Measurements from ENCODE around the gene SOSTDC1. TPM values are rescaled to one million over a fixed set of nuclear protein-coding genes. Genes with fewer than 3 reads are reported as not detected.
"Not testable (repeated sequence)": the region's sequence is repeated elsewhere in the genome, so short reads cannot be mapped to it uniquely, and the experiment has no call there.

SOSTDC1 gene
- total RNA-seq, 1 experiment from 2014 or later: 0.20 TPM

DNA sequence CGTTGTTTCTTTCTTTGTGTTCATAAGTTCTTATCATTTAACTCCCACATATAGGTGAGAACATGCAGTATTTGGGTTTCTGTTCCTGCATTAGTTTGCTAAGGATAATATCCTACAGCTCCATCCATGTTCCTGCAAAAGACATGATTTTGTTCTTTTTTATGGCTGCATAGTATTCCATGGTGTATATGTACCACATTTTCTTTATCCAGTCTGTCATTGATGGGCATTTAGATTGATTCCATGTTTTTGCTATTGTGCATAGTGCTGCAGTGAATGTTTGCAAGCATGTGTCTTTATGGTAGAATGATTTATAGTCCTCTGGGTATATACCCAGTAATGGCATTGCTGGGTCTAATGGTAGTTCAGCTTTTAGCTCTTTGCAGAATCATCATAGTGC lies 9.2 kb downstream of the SOSTDC1 start:
- H3K9ac ChIP-seq (ENCODE audit: low read length); intact Hi-C loops (cut with micrococcal nuclease); H3K36me3 ChIP-seq (ENCODE audit: control insufficient read depth in 1 of 2, insufficient read depth in 2 of 2, low read length in 2 of 2); H3K27me3 ChIP-seq (ENCODE audit: insufficient read depth, low read length); ATAC-seq; BruUV-seq (replicated peaks); H3K27ac ChIP-seq (ENCODE audit: low read depth, low read length); CTCF ChIA-PET; H2AFZ ChIP-seq (ENCODE audit: low read depth, low read length, poor library complexity, severe bottlenecking); H3K4me2 ChIP-seq (ENCODE audit: low read length); RAD21 ChIA-PET (ENCODE audit: low non-redundant PET in 1 of 2, low total read pairs in 2 of 2, uncharacterized antibody in 2 of 2, unreplicated experiment in 2 of 2); H3K79me2 ChIP-seq (ENCODE audit: insufficient read depth, low read length); H3K4me1 ChIP-seq (ENCODE audit: control insufficient read depth in 1 of 2, insufficient read depth in 2 of 2, low read length in 2 of 2); H3K9me2 ChIP-seq (ENCODE audit: insufficient read depth); H4K20me1 ChIP-seq (ENCODE audit: insufficient read depth); H3K9me3 ChIP-seq (ENCODE audit: control insufficient read depth in 1 of 2, insufficient read depth in 1 of 2, low read depth in 1 of 2, low read length in 2 of 2); H3K4me3 ChIP-seq (replicated peaks in 1 of 2; ENCODE audit: low read depth in 1 of 2, low read length in 2 of 2); POLR2A ChIA-PET; DNase-seq (ENCODE audit: low read depth, low spot score): not testable (repeated sequence)

DNA sequence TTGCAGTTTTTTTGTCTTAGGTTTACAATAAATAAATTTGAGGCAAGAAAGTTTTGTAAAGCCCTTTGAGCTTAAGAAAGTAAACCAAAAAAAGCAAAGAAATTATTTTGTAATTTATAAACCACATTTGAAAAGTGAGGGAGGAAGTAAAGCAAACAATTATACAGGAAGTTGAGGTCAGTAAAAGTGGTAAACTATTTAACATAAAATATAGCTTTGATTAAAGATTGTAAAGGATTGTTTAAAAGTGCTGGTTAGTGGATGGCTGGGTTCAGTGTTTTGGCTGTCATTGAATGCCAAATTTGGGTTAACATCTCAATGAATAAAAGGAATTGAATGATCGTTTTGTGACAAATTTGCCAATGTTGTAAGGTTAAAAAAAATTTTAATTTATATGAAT lies 9.9 kb downstream of the SOSTDC1 start:
- intact Hi-C loops (cut with micrococcal nuclease): no loop called here
- POLR2A ChIA-PET: no interaction called here

More for the DNA sequence above, 9.9 kb downstream of the SOSTDC1 start:
- Histone ChIP-seq H3K36me3 (ENCODE audit: control insufficient read depth in 1 of 2, insufficient read depth in 2 of 2, low read length in 2 of 2) (no peaks in the 10 kb centered on the region), H3K4me1 (ENCODE audit: control insufficient read depth in 1 of 2, insufficient read depth in 2 of 2, low read length in 2 of 2) (no peaks in the 10 kb centered on the region), H3K79me2 (ENCODE audit: insufficient read depth, low read length) (no peaks in the 10 kb centered on the region), H3K4me3 (replicated peaks in 1 of 2; ENCODE audit: low read depth in 1 of 2, low read length in 2 of 2) (no peak overlapping the region), H3K27ac (ENCODE audit: low read depth, low read length) (no peak overlapping the region), H3K9me3 (ENCODE audit: control insufficient read depth in 1 of 2, insufficient read depth in 1 of 2, low read depth in 1 of 2, low read length in 2 of 2) (no peaks in the 10 kb centered on the region), H4K20me1 (ENCODE audit: insufficient read depth) (no peaks in the 10 kb centered on the region), H2AFZ (ENCODE audit: low read depth, low read length, poor library complexity, severe bottlenecking) (no peak overlapping the region), H3K9ac (ENCODE audit: low read length) (no peak overlapping the region), H3K27me3 (ENCODE audit: insufficient read depth, low read length) (no peaks in the 10 kb centered on the region), H3K4me2 (ENCODE audit: low read length) (no peak overlapping the region), H3K9me2 (ENCODE audit: insufficient read depth) (no peaks in the 10 kb centered on the region; the same call in 1 of the 2 replicates)
- no peak for TF ChIP-seq JUND (IDR thresholded peaks at IDR 0.05)
- TF ChIP-seq, protein P1, sequence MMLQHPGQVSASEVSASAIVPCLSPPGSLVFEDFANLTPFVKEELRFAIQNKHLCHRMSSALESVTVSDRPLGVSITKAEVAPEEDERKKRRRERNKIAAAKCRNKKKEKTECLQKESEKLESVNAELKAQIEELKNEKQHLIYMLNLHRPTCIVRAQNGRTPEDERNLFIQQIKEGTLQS (IDR thresholded peaks at IDR 0.05): no peak
- no peak for TF ChIP-seq YY1 (IDR thresholded peaks at IDR 0.05; ENCODE audit: extremely low read depth, insufficient replicate concordance, low read depth, low read length)
- TF ChIP-seq SRF (IDR thresholded peaks at IDR 0.05; ENCODE audit: low read depth): no peak
- TF ChIP-seq SP1 (IDR thresholded peaks at IDR 0.05; ENCODE audit: low read depth): no peak
- TF ChIP-seq EZH2 (IDR thresholded peaks at IDR 0.05): no peak
- TF ChIP-seq ZFX (IDR thresholded peaks at IDR 0.05): no peak
- TF ChIP-seq, protein P2, sequence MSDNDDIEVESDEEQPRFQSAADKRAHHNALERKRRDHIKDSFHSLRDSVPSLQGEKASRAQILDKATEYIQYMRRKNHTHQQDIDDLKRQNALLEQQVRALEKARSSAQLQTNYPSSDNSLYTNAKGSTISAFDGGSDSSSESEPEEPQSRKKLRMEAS (IDR thresholded peaks at IDR 0.05): no peak
- no peak for TF ChIP-seq POLR2AphosphoS5 (IDR thresholded peaks at IDR 0.05; ENCODE audit: low read depth, low read length)
- BruUV-seq (replicated peaks): no TSS peak
- DNase-seq (ENCODE audit: low read depth, low spot score) (no peak), ATAC-seq (no peak)
- RAD21 ChIA-PET (ENCODE audit: low non-redundant PET in 1 of 2, low total read pairs in 2 of 2, uncharacterized antibody in 2 of 2, unreplicated experiment in 2 of 2): no interaction called here
- CTCF ChIA-PET: no interaction called here
